RWPE2 (cell line): ENCODE results near the gene TBR1.

ENCODE experiments used
- ATAC-seq: fragments of 200-7000 bp; cut with Tn5 transposase; 3 replicates; pipeline ENCODE4 v1.9.1; 2021; ENCODE audit warnings: low read depth
- DNase-seq: peaks from one replicate; pipeline ENCODE4 v3.0.0-alpha.2; 2020; ENCODE audit warnings: low spot score
- H3K27ac ChIP-seq: fragments of 450-650 bp; 2 replicates; pipeline ENCODE4 v1.5.1; 2017; ENCODE audit warnings: mild to moderate bottlenecking; ENCODE audit not compliant: poor library complexity, severe bottlenecking
- H3K27me3 ChIP-seq: fragments of 250-450 bp; sonication (Bioruptor Pico); 2 replicates; pipeline ENCODE4 v1.5.1; 2021; ENCODE audit warnings: mild to moderate bottlenecking, moderate library complexity; ENCODE audit not compliant: insufficient read depth, poor library complexity, severe bottlenecking
- H3K36me3 ChIP-seq: fragments of 250-450 bp; sonication (Bioruptor Pico); 2 replicates; pipeline ENCODE4 v1.5.1; 2020; ENCODE audit warnings: low read depth, mild to moderate bottlenecking, moderate library complexity
- H3K4me1 ChIP-seq: fragments of 250-450 bp; sonication (Bioruptor Pico); 2 replicates; pipeline ENCODE4 v1.5.1; 2021; ENCODE audit warnings: mild to moderate bottlenecking, moderate library complexity; ENCODE audit not compliant: insufficient read depth, poor library complexity, severe bottlenecking
- H3K4me3 ChIP-seq: fragments of 250-450 bp; sonication (Bioruptor Pico); 2 replicates; pipeline ENCODE4 v1.5.1; 2021; ENCODE audit warnings: mild to moderate bottlenecking, moderate library complexity; ENCODE audit not compliant: severe bottlenecking
- H3K9me3 ChIP-seq: fragments of 250-450 bp; sonication (Bioruptor Pico); 2 replicates; pipeline ENCODE4 v1.5.1; 2021; ENCODE audit warnings: mild to moderate bottlenecking, moderate library complexity; ENCODE audit not compliant: severe bottlenecking
- TF ChIP-seq, protein P1 (sequence below): fragments of 450-650 bp; IDR thresholded peaks from one replicate; pipeline ENCODE4 v1.5.1; 2017; ENCODE audit warnings: mild to moderate bottlenecking, moderate library complexity; ENCODE audit not compliant: poor library complexity, severe bottlenecking

Gene TBR1

GRCh38 chr2:161414042-161415033 is 1.8 kb upstream of the TBR1 start:
- TF ChIP-seq, protein P1, sequence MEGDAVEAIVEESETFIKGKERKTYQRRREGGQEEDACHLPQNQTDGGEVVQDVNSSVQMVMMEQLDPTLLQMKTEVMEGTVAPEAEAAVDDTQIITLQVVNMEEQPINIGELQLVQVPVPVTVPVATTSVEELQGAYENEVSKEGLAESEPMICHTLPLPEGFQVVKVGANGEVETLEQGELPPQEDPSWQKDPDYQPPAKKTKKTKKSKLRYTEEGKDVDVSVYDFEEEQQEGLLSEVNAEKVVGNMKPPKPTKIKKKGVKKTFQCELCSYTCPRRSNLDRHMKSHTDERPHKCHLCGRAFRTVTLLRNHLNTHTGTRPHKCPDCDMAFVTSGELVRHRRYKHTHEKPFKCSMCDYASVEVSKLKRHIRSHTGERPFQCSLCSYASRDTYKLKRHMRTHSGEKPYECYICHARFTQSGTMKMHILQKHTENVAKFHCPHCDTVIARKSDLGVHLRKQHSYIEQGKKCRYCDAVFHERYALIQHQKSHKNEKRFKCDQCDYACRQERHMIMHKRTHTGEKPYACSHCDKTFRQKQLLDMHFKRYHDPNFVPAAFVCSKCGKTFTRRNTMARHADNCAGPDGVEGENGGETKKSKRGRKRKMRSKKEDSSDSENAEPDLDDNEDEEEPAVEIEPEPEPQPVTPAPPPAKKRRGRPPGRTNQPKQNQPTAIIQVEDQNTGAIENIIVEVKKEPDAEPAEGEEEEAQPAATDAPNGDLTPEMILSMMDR, result no peak
- Histone ChIP-seq H3K4me1 (no peaks in the 10 kb centered on the region), H3K4me3 (peak overlapping the region; percentile 20), H3K36me3 (peaks cover 13% of the 10 kb centered on the region; the same call in 1 of the 2 replicates), H3K27ac (no peak overlapping the region), H3K27me3 (peaks cover 56% of the 10 kb centered on the region), H3K9me3 (no peaks in the 10 kb centered on the region)
- DNase-seq (no peak), ATAC-seq (peak; percentile 75)

GRCh38 chr2:161415034-161415986 is 787 bp upstream of the TBR1 start:
- H3K36me3 ChIP-seq, result peaks cover 13% of the 10 kb centered on the region; the same call in 1 of the 2 replicates
- no peaks in the 10 kb centered on the region for H3K4me1 ChIP-seq
- H3K9me3 ChIP-seq, result no peaks in the 10 kb centered on the region
- no peak overlapping the region for H3K27ac ChIP-seq
- H3K27me3 ChIP-seq, result peaks cover 66% of the 10 kb centered on the region
- TF ChIP-seq, protein P1, result no peak
- H3K4me3 ChIP-seq, result peak overlapping the region; percentile 20
- no peak for ATAC-seq
- DNase-seq, result no peak

DNA sequence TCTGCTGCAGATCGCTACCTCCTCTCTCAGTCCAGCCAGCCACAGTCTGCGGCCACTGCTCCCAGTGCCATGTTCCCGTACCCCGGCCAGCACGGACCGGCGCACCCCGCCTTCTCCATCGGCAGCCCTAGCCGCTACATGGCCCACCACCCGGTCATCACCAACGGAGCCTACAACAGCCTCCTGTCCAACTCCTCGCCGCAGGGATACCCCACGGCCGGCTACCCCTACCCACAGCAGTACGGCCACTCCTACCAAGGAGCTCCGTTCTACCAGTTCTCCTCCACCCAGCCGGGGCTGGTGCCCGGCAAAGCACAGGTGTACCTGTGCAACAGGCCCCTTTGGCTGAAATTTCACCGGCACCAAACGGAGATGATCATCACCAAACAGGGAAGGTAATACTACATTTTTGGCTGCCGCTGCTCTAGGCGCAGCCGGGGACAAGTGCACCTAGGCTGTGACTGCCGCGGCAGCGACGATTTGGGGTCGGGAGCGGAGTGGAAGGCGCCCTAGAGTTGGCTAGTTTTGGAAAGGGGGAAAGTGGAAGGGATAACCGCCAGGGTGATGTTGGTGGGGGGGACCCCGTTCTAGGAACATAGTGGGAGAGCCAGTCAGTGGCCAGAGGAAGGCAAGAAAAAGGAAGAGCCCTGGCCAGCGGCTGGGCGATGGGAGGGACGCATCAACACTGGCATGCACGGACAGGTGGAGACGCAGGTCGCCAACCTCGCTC is 776 bp downstream of the TBR1 start:
- H3K4me1 ChIP-seq, result no peaks in the 10 kb centered on the region

GRCh38 chr2:161417438-161418274 is 1.6 kb downstream of the TBR1 start:
- H3K27ac ChIP-seq, result no peak overlapping the region
- no peak overlapping the region for H3K4me3 ChIP-seq
- peaks cover 89% of the 10 kb centered on the region for H3K27me3 ChIP-seq
- ATAC-seq (no peak), DNase-seq (no peak)
- TF ChIP-seq, protein P1, result no peak
- H3K4me1 ChIP-seq, result no peaks in the 10 kb centered on the region
- H3K9me3 ChIP-seq, result no peaks in the 10 kb centered on the region
- no peaks in the 10 kb centered on the region for H3K36me3 ChIP-seq

More for the DNA sequence above, 776 bp downstream of the TBR1 start:
- Histone ChIP-seq H3K9me3 (no peaks in the 10 kb centered on the region), H3K4me3 (no peak overlapping the region), H3K27me3 (peaks cover 82% of the 10 kb centered on the region), H3K27ac (no peak overlapping the region), H3K36me3 (no peaks in the 10 kb centered on the region)
- TF ChIP-seq, protein P1, result no peak
- ATAC-seq (0 out of 3 replicates have a peak, but pooled peaks have one; percentile 7), DNase-seq (no peak)
